Tibial artery (tissue), 4 donors: ENCODE data around the gene WDR93.

Experiments
- DNase-seq, 2 donors: peaks; one replicate each; pipeline ENCODE4 v3.0.0-alpha.2; 2019
- H3K27ac ChIP-seq, 2 donors: fragments of 200-600 bp; sonication (generic) in 1 of 2; 1 replicate in 1 of 2; 2 replicates in 1 of 2; pipeline ENCODE4 v1.5.1; 2018 to 2019; ENCODE audit warnings: mild to moderate bottlenecking in 1 of 2
- H3K27me3 ChIP-seq, 2 donors: fragments of 200-600 bp; sonication (generic) in 1 of 2; one replicate each; pipeline versions ENCODE4 v1.5.1 to v1.6.0; 2016 to 2019
- H3K36me3 ChIP-seq, 3 donors: fragments of 200-600 bp; sonication (generic) in 2 of 3; one replicate each; pipeline ENCODE4 v1.5.1; 2016 to 2019; ENCODE audit warnings: mild to moderate bottlenecking in 2 of 3
- H3K4me1 ChIP-seq, 4 donors: fragments of 200-600 bp; sonication (generic) in 2 of 4; 1 replicate in 3 of 4; 2 replicates in 1 of 4; pipeline ENCODE4 v1.5.1; 2016 to 2019
- H3K4me3 ChIP-seq, 2 donors: fragments of 200-600 bp; sonication (generic) in 1 of 2; 1 replicate in 1 of 2; 2 replicates in 1 of 2; pipeline ENCODE4 v1.5.1; 2018 to 2019; ENCODE audit warnings: mild to moderate bottlenecking in 2 of 2
- H3K9me3 ChIP-seq, 3 donors: fragments of 200-600 bp; sonication (generic) in 1 of 3; one replicate each; pipeline ENCODE4 v1.5.1; 2016 to 2019
- CTCF ChIP-seq, 2 experiments: fragments of 200-600 bp in 1 of 2; fragments of 450-650 bp in 1 of 2; IDR thresholded peaks; one replicate each; pipeline ENCODE4 v1.5.1; 2017 to 2019; ENCODE audit warnings: antibody characterized with exemption in 2 of 2, mild to moderate bottlenecking in 1 of 2, moderate library complexity in 1 of 2
- intact Hi-C: fragments of 100-400 bp; cut with DNase I; formaldehyde crosslinking; loops from one replicate; pipeline ENCODE4 v1.15.0; 2023; ENCODE audit warnings: low total_unique reads

The WDR93 gene

GRCh38 chr15:89775815-89776214 lies 85.2 kb downstream of the WDR93 start:
- TF ChIP-seq CTCF (IDR thresholded peaks at IDR 0.05), result no peak
- Histone ChIP-seq H3K4me1 (peaks cover 0 to 30% (median 10%) of the 10 kb centered on the region in 4 donors), H3K9me3 (no peaks in the 10 kb centered on the region), H3K4me3 (peak overlapping the region; percentile 47 to 53), H3K27me3 (no peaks in the 10 kb centered on the region), H3K36me3 (no peaks in the 10 kb centered on the region), H3K27ac (peak overlapping the region in 1 of 2 donors; percentile 51)
- DNase-seq, result no peak
- intact Hi-C loops, result no loop called here

GRCh38 chr15:89776274-89777072 lies 85.9 kb downstream of the WDR93 start, which contains the start of gene MESP2:
Gene MESP2, plus strand, starts transcription at chr15:89776332. Its CDS starts 26 bp downstream, at chr15:89776358.
- intact Hi-C loops, result no loop called here
- Histone ChIP-seq H3K27ac (peak within 1 kb of the TSS; percentile 41 to 51), H3K4me1 (peaks cover 0 to 30% (median 10%) of the 10 kb centered on the region in 4 donors)

GRCh38 chr15:89777073-89777751 lies 86.6 kb downstream of the WDR93 start:
- no peaks in the 10 kb centered on the region for H3K27me3 ChIP-seq
- DNase-seq, result no peak
- H3K27ac ChIP-seq, result peak overlapping the region; percentile 41 to 51
- no peaks in the 10 kb centered on the region for H3K9me3 ChIP-seq
- no peaks in the 10 kb centered on the region for H3K36me3 ChIP-seq
- no peak for TF ChIP-seq CTCF (IDR thresholded peaks at IDR 0.05)
- intact Hi-C loops, result no loop called here
- H3K4me1 ChIP-seq, result peaks cover 0 to 30% (median 10%) of the 10 kb centered on the region in 4 donors
- H3K4me3 ChIP-seq, result peak overlapping the region; percentile 47 to 53

More at GRCh38 chr15:89776274-89777072, 85.9 kb downstream of the WDR93 start, which contains the start of gene MESP2:
- H3K36me3 ChIP-seq, result no peaks in the 10 kb centered on the region
- TF ChIP-seq CTCF (IDR thresholded peaks at IDR 0.05), result peak; percentile 44 to 59
- peak; percentile 84 to 92 for DNase-seq
- peak within 1 kb of the TSS; percentile 47 to 53 for H3K4me3 ChIP-seq
- H3K27me3 ChIP-seq, result no peaks in the 10 kb centered on the region
- H3K9me3 ChIP-seq, result no peaks in the 10 kb centered on the region

GRCh38 chr15:89777782-89778380 lies 87.3 kb downstream of the WDR93 start:
- Histone ChIP-seq H3K27me3 (no peaks in the 10 kb centered on the region), H3K4me3 (no peak overlapping the region), H3K4me1 (peaks cover 0 to 30% (median 10%) of the 10 kb centered on the region in 4 donors), H3K27ac (no peak overlapping the region), H3K36me3 (no peaks in the 10 kb centered on the region), H3K9me3 (no peaks in the 10 kb centered on the region)
- DNase-seq, result no peak
- intact Hi-C loops, result no loop called here
- TF ChIP-seq CTCF (IDR thresholded peaks at IDR 0.05), result no peak

- Histone ChIP-seq H3K27me3 (no peaks in the 10 kb centered on the region), H3K4me3 (no peak overlapping the region), H3K4me1 (peaks cover 0 to 30% (median 10%) of the 10 kb centered on the region in 4 donors), H3K36me3 (no peaks in the 10 kb centered on the region), H3K9me3 (no peaks in the 10 kb centered on the region), H3K27ac (no peak overlapping the region)
- TF ChIP-seq CTCF (IDR thresholded peaks at IDR 0.05), result no peak
- intact Hi-C loops, result no loop called here
- DNase-seq, result no peak
Observed at GRCh38 chr15:89778861-89779260, 88.2 kb downstream of the WDR93 start.
